Activated CD4-positive, alpha-beta memory T cell treated with anti-CD3 and anti-CD28 coated beads for 36 hours (primary cell): ENCODE results near the gene NEDD4L. TPM values are rescaled to one million over a fixed set of nuclear protein-coding genes. Genes with fewer than 3 reads are reported as not detected.

ENCODE experiments used
- CTCF ChIA-PET: fragments of 350-600 bp; sonication (Branson Sonifier 250); formaldehyde crosslinking; loops from one replicate; lab custom pipeline; 2021; ENCODE audit warnings: antibody characterized with exemption, inconsistent platforms; lab: Charles Lee
- POLR2A ChIA-PET: fragments of 350-600 bp; sonication (Branson Sonifier 250); formaldehyde crosslinking; loops from one replicate; lab custom pipeline; 2021; ENCODE audit warnings: antibody characterized with exemption; lab: Charles Lee
- DNase-seq: peaks from one replicate; pipeline ENCODE4 v3.0.0-alpha.2; 2020
- H3K27ac Mint-ChIP-seq: one replicate; pipeline ENCODE4 v1.8.0; 2021; ENCODE audit warnings: mixed read lengths
- H3K27me3 Mint-ChIP-seq: one replicate; pipeline ENCODE4 v1.8.0; 2021; ENCODE audit warnings: mixed read lengths
- H3K36me3 Mint-ChIP-seq: one replicate; pipeline ENCODE4 v1.8.0; 2021; ENCODE audit warnings: mixed read lengths
- H3K4me1 Mint-ChIP-seq: one replicate; pipeline ENCODE4 v1.8.0; 2021; ENCODE audit warnings: low read depth, mixed read lengths
- H3K4me3 Mint-ChIP-seq: one replicate; pipeline ENCODE4 v1.8.0; 2021; ENCODE audit warnings: mild to moderate bottlenecking, mixed read lengths
- H3K9me3 Mint-ChIP-seq: one replicate; pipeline ENCODE4 v1.8.0; 2021; ENCODE audit warnings: mixed read lengths
- intact Hi-C: fragments of 100-400 bp; cut with micrococcal nuclease; formaldehyde crosslinking; loops from one replicate; pipeline ENCODE4 v1.15.1; 2023
- total RNA-seq, 2 experiments: library from RNA; stranded (reverse); gene quantifications; one replicate each; pipeline ENCODE4 v1.2.3, GENCODE V29; 2021

NEDD4L gene
- total RNA-seq, 2 experiments from 2014 or later: 3.4 to 3.8 TPM

DNA sequence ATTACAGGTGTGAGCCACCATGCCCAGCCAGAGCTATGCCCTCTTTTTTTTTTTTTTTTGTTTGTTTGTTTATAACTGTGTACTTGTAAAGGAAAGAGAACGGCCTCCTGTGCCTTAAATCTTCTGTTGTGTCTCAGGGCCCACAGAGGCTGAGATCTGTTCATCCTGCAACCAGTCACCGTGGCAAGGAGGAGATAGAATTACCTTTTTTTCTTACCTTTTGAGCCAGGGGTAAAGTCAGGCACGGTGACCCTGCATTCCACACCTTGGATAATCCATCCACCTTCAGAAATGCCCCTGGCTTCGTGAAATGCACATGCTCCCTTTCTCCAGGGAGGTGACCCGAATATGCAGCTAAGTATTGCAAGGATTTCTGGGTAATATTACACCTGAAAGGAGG, 12.8 kb downstream of the NEDD4L start:
- Mint-ChIP-seq H3K27me3 (no peaks in the 10 kb centered on the region), H3K4me1 (peaks cover 5% of the 10 kb centered on the region), H3K36me3 (no peaks in the 10 kb centered on the region), H3K27ac (no peak overlapping the region), H3K9me3 (no peaks in the 10 kb centered on the region), H3K4me3 (no peak overlapping the region)
- ChIA-PET POLR2A (interaction anchor here (0.9 kb wide), 1 partner anchor 14 kb away, joined by 3 read pairs; no protein-coding TSS in a partner anchor), CTCF (interaction anchor here (1.3 kb wide), 1 partner anchor 14 kb away, joined by 5 read pairs; no protein-coding TSS in a partner anchor)
- intact Hi-C loops: no loop called here
- no peak for DNase-seq

DNA sequence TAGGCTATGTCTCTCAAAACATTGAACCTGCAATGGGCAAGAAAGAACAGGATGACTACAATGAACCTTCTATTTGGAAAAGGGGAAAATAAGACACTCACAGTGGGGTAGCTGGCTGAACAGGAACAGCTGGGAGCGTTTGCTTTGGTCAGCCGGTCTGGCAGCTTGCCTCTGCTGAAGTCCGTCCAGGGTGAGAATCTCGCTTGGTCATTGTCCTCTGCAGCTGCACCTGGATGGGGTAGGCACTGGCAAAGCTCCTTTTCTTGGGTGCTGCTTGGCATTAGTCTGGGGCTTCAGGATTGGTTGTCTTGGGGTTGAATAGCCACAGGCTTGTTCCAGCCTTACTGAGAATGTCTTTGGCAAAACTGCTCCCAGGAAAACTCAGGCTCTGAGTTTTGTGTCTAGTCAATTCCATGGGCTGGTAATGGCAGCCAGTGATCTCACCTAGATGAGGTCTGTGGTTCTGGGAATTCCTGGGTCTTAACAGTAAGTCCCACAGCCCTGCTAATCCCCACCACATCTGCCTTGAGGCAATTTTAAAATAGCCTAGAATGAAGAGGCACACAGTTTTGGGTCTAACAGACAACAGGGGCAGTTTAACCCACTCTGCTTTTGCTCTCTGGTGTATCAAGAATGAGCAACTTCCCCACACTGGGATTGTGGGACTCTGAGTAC, 13.4 kb downstream of the NEDD4L start:
- Mint-ChIP-seq H3K27me3 (no peaks in the 10 kb centered on the region), H3K9me3 (no peaks in the 10 kb centered on the region), H3K36me3 (no peaks in the 10 kb centered on the region), H3K4me3 (no peak overlapping the region), H3K4me1 (no peaks in the 10 kb centered on the region), H3K27ac (no peak overlapping the region)
- intact Hi-C loops: no loop called here
- DNase-seq: no peak
- CTCF ChIA-PET: no interaction called here
- POLR2A ChIA-PET: interaction anchor here (0.9 kb wide), 1 partner anchor 14 kb away, joined by 3 read pairs; no protein-coding TSS in a partner anchor

DNA sequence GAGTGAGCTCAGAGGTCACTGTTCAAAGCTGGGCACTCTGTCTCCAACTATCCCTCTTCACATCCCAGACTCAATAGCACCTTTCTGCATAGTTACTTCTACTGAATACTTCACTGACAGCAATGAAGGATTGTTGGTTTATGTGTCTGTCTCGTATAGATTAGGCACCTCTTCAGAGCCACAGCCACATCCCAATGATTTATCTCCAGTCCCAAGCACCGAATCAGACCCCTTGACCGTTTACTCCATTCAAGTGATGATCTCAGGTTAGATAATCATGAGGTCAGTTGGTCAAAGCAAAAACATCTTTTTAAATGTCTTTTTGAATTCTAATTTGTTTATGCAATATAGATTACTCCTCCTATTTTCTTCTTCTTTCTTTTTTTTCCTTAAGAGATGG, 14.7 kb downstream of the NEDD4L start:
- POLR2A ChIA-PET: no interaction called here
- H3K27me3 Mint-ChIP-seq: no peaks in the 10 kb centered on the region

DNA sequence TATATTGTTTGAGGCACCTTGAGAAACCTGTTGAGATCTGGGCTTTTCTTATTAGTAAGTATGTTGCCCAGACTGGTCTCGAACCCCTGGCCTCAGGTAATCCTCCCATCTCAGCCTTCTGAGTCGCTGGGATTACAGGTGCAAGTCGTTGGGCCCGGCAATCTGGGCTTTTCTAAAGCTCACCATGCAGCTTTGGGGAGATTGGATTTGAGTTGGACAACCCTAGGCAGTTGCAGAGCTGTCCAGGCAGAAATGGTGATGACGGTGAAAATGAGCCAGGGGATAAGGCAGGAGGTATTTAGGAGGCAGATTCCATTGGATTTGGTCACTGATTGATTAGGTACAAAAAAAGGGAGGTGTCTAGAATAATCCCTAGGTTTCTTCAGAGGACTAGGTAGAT, 16.2 kb downstream of the NEDD4L start:
- no peak overlapping the region for H3K4me3 Mint-ChIP-seq
- CTCF ChIA-PET: interaction anchor here (0.9 kb wide), 1 partner anchor 62 kb away, joined by 5 read pairs; no protein-coding TSS in a partner anchor
- intact Hi-C loops: no loop called here

More for the DNA sequence above, 14.7 kb downstream of the NEDD4L start:
- intact Hi-C loops: no loop called here
- Mint-ChIP-seq H3K9me3 (no peaks in the 10 kb centered on the region), H3K4me1 (no peaks in the 10 kb centered on the region), H3K27ac (no peak overlapping the region), H3K36me3 (no peaks in the 10 kb centered on the region), H3K4me3 (no peak overlapping the region)
- CTCF ChIA-PET: no interaction called here
- DNase-seq: no peak

DNA sequence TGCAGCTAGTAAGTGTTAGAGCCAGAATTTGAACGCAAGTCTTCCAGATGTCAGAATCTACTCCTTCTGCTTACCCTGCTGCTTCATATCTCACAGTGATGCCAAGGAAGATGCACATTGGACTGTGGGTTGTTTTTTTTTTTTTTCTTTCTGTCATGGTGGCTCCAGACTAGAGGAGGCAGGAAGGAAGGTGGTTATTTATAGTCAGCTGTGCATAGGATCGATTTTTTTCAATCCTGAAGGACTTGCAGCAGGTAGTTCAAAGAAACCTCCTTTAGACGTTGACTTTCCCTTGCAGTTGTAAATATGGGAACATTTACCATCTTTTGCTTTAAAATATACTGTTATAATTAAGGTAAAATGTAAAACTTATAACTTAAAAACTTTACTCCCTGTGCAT, 17.3 kb downstream of the NEDD4L start:
- Mint-ChIP-seq H3K27me3 (no peaks in the 10 kb centered on the region), H3K4me3 (no peak overlapping the region), H3K9me3 (no peaks in the 10 kb centered on the region), H3K27ac (no peak overlapping the region), H3K4me1 (no peaks in the 10 kb centered on the region), H3K36me3 (no peaks in the 10 kb centered on the region)
- no peak for DNase-seq
- intact Hi-C loops: no loop called here
- CTCF ChIA-PET: interaction anchor here (0.9 kb wide), 1 partner anchor 16 kb away, joined by 3 read pairs; no protein-coding TSS in a partner anchor
- POLR2A ChIA-PET: no interaction called here

More for the DNA sequence above, 16.2 kb downstream of the NEDD4L start:
- no peaks in the 10 kb centered on the region for H3K9me3 Mint-ChIP-seq
- no peak for DNase-seq
- H3K36me3 Mint-ChIP-seq: no peaks in the 10 kb centered on the region
- POLR2A ChIA-PET: no interaction called here
- H3K27me3 Mint-ChIP-seq: no peaks in the 10 kb centered on the region
- no peaks in the 10 kb centered on the region for H3K4me1 Mint-ChIP-seq
- no peak overlapping the region for H3K27ac Mint-ChIP-seq

DNA sequence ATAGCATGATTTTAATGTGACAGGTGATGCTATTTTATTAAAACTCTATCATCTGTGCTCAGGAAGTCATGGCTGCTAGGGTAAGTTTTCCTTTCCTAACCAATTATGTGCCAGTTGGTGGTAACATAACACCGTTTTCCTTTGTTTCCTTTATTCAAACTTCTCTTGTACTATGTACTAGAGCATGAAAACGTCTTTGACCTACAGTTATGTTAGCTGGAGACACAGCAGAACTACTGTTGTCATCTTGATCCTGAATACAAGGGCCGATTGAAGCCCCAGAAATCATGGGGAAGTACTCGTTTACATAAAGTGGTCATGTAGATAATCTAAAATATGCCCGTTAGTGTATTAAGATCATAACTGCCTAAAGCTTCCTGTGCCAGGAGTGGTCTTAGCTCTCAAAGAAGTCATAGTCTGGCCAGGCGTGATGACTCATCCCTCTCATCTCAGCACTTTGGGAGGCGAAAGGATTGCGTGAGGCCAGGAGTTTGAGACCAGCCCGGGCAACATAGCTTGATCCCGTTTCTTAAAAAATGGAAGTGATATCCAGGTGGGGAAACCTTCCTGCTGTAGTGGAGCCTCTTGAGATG, 20.5 kb downstream of the NEDD4L start:
- ChIA-PET CTCF (no interaction called here), POLR2A (no interaction called here)
- no peaks in the 10 kb centered on the region for H3K36me3 Mint-ChIP-seq

DNA sequence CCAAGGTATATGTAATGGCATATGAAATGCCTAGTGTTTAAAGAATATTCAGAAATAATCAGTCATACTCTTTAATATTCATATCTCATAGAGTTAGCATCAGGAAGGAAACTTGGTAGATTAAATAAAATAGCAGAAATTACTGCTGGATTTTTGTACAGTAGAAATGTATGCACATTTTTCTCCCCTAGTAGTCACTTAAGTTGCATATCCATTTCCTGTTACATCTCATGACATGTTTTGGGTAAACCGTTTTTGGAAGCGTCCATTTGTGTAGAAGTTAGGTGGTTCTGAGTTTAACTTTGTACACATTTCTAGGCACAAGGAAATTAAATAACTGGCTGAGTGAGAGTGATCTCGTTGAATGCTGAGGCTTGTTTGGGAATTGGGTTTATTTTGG, 21.9 kb downstream of the NEDD4L start:
- POLR2A ChIA-PET: no interaction called here
- CTCF ChIA-PET: no interaction called here
- no peaks in the 10 kb centered on the region for H3K4me1 Mint-ChIP-seq

More for the DNA sequence above, 20.5 kb downstream of the NEDD4L start:
- Mint-ChIP-seq H3K9me3 (no peaks in the 10 kb centered on the region), H3K4me3 (no peak overlapping the region), H3K4me1 (no peaks in the 10 kb centered on the region), H3K27me3 (peaks cover 6% of the 10 kb centered on the region), H3K27ac (no peak overlapping the region)
- intact Hi-C loops: no loop called here
- no peak for DNase-seq

DNA sequence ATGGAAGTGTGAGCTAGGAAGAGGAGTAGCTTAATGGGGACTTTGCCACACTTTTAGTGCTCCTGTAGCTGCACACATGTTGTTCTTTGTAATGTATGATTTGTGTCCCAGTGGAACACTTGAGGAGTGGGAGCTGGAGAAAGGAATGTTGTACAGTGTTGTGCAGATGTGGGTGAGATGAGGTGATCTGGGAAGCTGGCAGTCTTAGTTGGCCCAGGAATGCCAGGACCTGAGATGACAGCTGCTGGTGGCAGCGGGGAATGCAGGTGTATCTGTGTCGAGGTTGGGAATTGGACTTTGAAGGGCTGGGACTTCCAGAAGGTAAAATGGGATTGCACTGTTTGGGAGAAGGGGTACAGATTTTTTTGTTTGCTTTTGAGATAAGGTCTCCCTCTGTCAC, 23.6 kb downstream of the NEDD4L start:
- Mint-ChIP-seq H3K9me3 (no peaks in the 10 kb centered on the region), H3K4me1 (no peaks in the 10 kb centered on the region), H3K36me3 (no peaks in the 10 kb centered on the region), H3K4me3 (no peak overlapping the region), H3K27me3 (peaks cover 8% of the 10 kb centered on the region), H3K27ac (no peak overlapping the region)
- DNase-seq: no peak
- POLR2A ChIA-PET: no interaction called here
- intact Hi-C loops: no loop called here
- CTCF ChIA-PET: interaction anchor here (0.7 to 0.8 kb wide), 2 partner anchors 24 to 185 kb away, joined by 3 to 4 read pairs; partner anchors contain the start of gene NEDD4L

More for the DNA sequence above, 21.9 kb downstream of the NEDD4L start:
- Mint-ChIP-seq H3K27ac (no peak overlapping the region), H3K36me3 (no peaks in the 10 kb centered on the region), H3K27me3 (peaks cover 6% of the 10 kb centered on the region), H3K4me3 (no peak overlapping the region), H3K9me3 (no peaks in the 10 kb centered on the region)
- intact Hi-C loops: no loop called here
- DNase-seq: no peak

DNA sequence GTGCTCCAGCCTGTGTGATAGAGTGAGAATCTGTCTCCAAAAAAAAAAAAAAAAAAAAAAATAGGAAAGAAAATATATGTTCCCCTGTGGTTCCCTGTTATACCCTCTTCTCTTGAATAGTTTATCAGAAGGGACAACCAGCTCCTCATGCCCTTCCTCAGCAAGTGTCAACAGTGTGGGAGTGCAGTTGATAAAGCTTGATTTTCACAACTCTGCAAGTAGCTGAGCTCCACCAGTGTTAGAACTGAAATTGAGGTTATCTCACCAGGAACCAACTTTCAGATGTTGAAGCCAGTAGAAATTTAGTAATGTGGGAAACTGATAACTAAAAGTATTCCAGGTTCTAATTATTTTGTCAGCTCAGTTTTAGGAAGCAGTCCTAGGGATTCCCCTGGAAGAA, 25.1 kb downstream of the NEDD4L start:
- no peaks in the 10 kb centered on the region for H3K36me3 Mint-ChIP-seq
- H3K9me3 Mint-ChIP-seq: no peaks in the 10 kb centered on the region
- H3K27ac Mint-ChIP-seq: no peak overlapping the region
- no peaks in the 10 kb centered on the region for H3K4me1 Mint-ChIP-seq
- POLR2A ChIA-PET: no interaction called here
- intact Hi-C loops: no loop called here
- H3K4me3 Mint-ChIP-seq: no peak overlapping the region
- no peak for DNase-seq
- peaks cover 8% of the 10 kb centered on the region for H3K27me3 Mint-ChIP-seq
- CTCF ChIA-PET: no interaction called here

DNA sequence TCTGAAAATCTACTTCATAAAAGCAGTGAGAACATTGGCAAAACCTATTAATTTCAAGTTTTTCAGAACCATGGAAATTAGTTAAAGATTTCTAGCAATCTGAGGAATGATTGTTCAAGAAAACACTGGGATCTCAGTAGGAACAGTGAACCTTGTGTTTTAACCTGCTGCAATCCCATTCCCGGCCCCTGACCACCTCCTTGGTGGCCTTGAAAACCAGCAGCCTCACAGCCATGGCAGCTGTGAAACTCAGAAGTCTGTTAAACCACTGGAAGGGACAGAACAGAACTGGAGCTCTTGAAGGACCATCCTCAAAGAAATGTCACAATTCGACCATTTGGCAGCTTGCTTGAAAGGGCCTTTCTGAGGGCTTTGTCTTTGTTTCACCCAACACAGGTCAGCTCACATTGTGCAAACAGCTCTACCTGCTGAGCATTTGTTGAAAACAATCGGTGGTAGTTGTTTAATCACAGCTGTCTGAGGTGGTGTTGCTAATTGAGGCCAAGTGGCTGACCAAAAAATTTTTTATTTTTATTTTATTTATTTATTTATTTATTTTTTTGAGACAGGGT, 25.8 kb downstream of the NEDD4L start:
- H3K27ac Mint-ChIP-seq: no peak overlapping the region
- H3K4me3 Mint-ChIP-seq: no peak overlapping the region
- intact Hi-C loops: no loop called here
- peaks cover 8% of the 10 kb centered on the region for H3K27me3 Mint-ChIP-seq
- H3K36me3 Mint-ChIP-seq: no peaks in the 10 kb centered on the region
- ChIA-PET POLR2A (no interaction called here), CTCF (interaction anchor here (0.8 kb wide), 1 partner anchor 52 kb away, joined by 3 read pairs; no protein-coding TSS in a partner anchor)
- H3K9me3 Mint-ChIP-seq: no peaks in the 10 kb centered on the region
- no peak for DNase-seq
- H3K4me1 Mint-ChIP-seq: no peaks in the 10 kb centered on the region

DNA sequence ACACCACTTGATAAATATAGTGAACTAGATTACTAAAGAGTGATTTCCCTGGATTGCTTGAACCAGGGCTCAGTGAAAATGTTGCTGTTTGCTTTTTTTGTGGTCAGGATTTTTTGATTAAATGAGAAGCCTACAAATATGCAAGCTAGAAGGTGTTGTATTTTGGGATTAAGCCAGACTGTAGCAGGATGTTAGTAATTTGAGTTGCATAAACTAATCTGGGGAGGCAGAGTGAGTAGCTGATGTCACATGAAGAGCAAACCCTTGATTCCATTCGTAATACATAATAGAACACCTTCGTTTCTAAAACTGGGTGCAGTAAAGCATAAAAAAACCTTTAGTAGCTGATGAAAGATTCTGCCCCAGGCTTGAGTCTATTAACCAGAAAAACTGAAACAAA, 32.0 kb downstream of the NEDD4L start:
- no peaks in the 10 kb centered on the region for H3K9me3 Mint-ChIP-seq
- no peak overlapping the region for H3K4me3 Mint-ChIP-seq
- intact Hi-C loops: no loop called here
- peaks cover 8% of the 10 kb centered on the region for H3K27me3 Mint-ChIP-seq
- POLR2A ChIA-PET: no interaction called here
- CTCF ChIA-PET: no interaction called here
- no peak for DNase-seq
- no peaks in the 10 kb centered on the region for H3K36me3 Mint-ChIP-seq
- H3K27ac Mint-ChIP-seq: no peak overlapping the region
- H3K4me1 Mint-ChIP-seq: no peaks in the 10 kb centered on the region

DNA sequence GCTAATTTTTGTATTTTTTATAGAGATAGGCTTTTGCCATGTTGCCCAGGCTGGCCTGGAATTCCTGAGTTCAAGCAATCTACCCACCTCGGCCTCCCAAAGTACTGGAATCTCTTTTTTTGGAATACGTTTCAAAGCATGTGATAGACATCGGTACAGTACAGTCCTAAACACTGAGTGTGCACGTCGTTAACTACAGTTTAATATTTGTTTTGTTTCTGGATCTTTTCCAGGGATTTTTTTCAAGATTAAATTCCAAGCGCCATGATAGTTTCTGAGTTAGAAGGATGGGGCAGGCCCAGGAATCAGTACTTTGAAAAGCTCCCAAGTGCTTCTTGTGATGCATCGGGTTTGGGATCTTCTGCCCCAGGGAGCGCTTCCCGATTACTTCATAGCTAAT, 33.3 kb downstream of the NEDD4L start:
- CTCF ChIA-PET: interaction anchor here (1.1 kb wide), 1 partner anchor 16 kb away, joined by 3 read pairs; no protein-coding TSS in a partner anchor
- Mint-ChIP-seq H3K36me3 (no peaks in the 10 kb centered on the region), H3K4me3 (no peak overlapping the region), H3K27me3 (peaks cover 7% of the 10 kb centered on the region), H3K27ac (no peak overlapping the region), H3K4me1 (no peaks in the 10 kb centered on the region), H3K9me3 (no peaks in the 10 kb centered on the region)
- intact Hi-C loops: no loop called here
- POLR2A ChIA-PET: no interaction called here
- DNase-seq: no peak
